SK-N-SH (cell line): ENCODE results near the gene CPSF3. TPM values are rescaled to one million over a fixed set of nuclear protein-coding genes. Genes with fewer than 3 reads are reported as not detected.

Experiments
- CTCF ChIA-PET: fragments of 300-600, 350-600 bp; formaldehyde crosslinking; extraction: SDS; loops from one replicate; lab custom pipeline; 2021; lab: Yijun Ruan, JAX
- POLR2A ChIA-PET: fragments of 350-600 bp; sonication (Branson Sonifier 250); formaldehyde crosslinking; extraction: SDS; loops from one replicate; lab custom pipeline; 2020; ENCODE audit warnings: antibody characterized with exemption, inconsistent platforms; lab: Yijun Ruan, JAX
- DNase-seq: peaks from one replicate; pipeline ENCODE4 v3.0.0; 2012
- H2AFZ ChIP-seq: fragments of 200-600 bp; sonication (generic); 2 replicates; pipeline ENCODE4 v1.8.1; 2016; ENCODE audit warnings: antibody characterized with exemption, mild to moderate bottlenecking, low read depth
- H3F3A ChIP-seq: fragments of 200-600 bp; sonication (generic); replicated peaks from 2 replicates; pipeline ENCODE3; 2016; ENCODE audit warnings: antibody characterized with exemption, mild to moderate bottlenecking; ENCODE audit not compliant: insufficient read depth
- H3K27ac ChIP-seq, 2 experiments: fragments of 200-500 bp in 1 of 2; fragments of 200-600 bp in 1 of 2; sonication (Bioruptor generic) in 1 of 2; sonication (generic), shearing (Covaris generic) in 1 of 2; 2 replicates each; pipeline versions ENCODE4 v1.5.1 to v1.6.1; 2014 to 2016; ENCODE audit warnings: low read depth in 2 of 2, inconsistent platforms in 1 of 2, low read length in 1 of 2, mild to moderate bottlenecking in 1 of 2, mixed read lengths in 1 of 2
- H3K27me3 ChIP-seq: fragments of 200-600 bp; sonication (generic), shearing (Covaris generic); 2 replicates; pipeline ENCODE4 v1.6.1; 2016; ENCODE audit warnings: mixed run types; ENCODE audit not compliant: insufficient read depth
- H3K36me3 ChIP-seq, 2 experiments: fragments of 200-500 bp in 1 of 2; fragments of 200-600 bp in 1 of 2; sonication (Bioruptor generic) in 1 of 2; sonication (generic) in 1 of 2; replicated peaks in 1 of 2; 2 replicates each; pipeline versions ENCODE3 to v1.5.1; 2014 to 2016; ENCODE audit warnings: low read length in 1 of 2, mild to moderate bottlenecking in 1 of 2; ENCODE audit not compliant: insufficient read depth in 2 of 2, control insufficient read depth in 1 of 2
- H3K4me1 ChIP-seq, 2 experiments: fragments of 200-500 bp in 1 of 2; fragments of 200-600 bp in 1 of 2; sonication (Bioruptor generic) in 1 of 2; sonication (generic), shearing (Covaris generic) in 1 of 2; 2 replicates each; pipeline versions ENCODE4 v1.5.1 to v1.6.1; 2014 to 2016; ENCODE audit warnings: low read depth in 1 of 2, low read length in 1 of 2, mixed run types in 1 of 2; ENCODE audit not compliant: insufficient read depth in 2 of 2, control insufficient read depth in 1 of 2
- H3K4me2 ChIP-seq: fragments of 200-600 bp; sonication (generic), shearing (Covaris generic); 2 replicates; pipeline ENCODE4 v1.6.1; 2017; ENCODE audit warnings: mixed run types
- H3K4me3 ChIP-seq, 2 experiments: fragments of 200-500 bp in 1 of 2; fragments of 200-600 bp in 1 of 2; sonication (Bioruptor generic) in 1 of 2; sonication (generic), shearing (Covaris generic) in 1 of 2; 2 replicates each; pipeline versions ENCODE4 v1.5.1 to v1.8.1; 2014 to 2016; ENCODE audit warnings: low read depth in 2 of 2, inconsistent platforms in 1 of 2, low read length in 1 of 2, mild to moderate bottlenecking in 1 of 2, mixed read lengths in 1 of 2, moderate library complexity in 1 of 2
- H3K79me2 ChIP-seq: fragments of 200-600 bp; sonication (generic); 2 replicates; pipeline ENCODE4 v1.8.1; 2017; ENCODE audit warnings: mild to moderate bottlenecking; ENCODE audit not compliant: insufficient read depth
- H3K9ac ChIP-seq: fragments of 200-600 bp; sonication (generic); 2 replicates; pipeline ENCODE4 v1.6.1; 2017; ENCODE audit warnings: mixed run types
- H3K9me2 ChIP-seq: fragments of 200-600 bp; sonication (generic); 2 replicates; pipeline ENCODE4 v1.6.1; 2017; ENCODE audit warnings: mixed run types
- H3K9me3 ChIP-seq: fragments of 200-600 bp; sonication (generic); 2 replicates; pipeline ENCODE4 v1.6.1; 2017; ENCODE audit warnings: mixed run types, mild to moderate bottlenecking, moderate library complexity
- H4K20me1 ChIP-seq: fragments of 200-600 bp; sonication (generic); 2 replicates; pipeline ENCODE4 v1.6.1; 2017; ENCODE audit warnings: mild to moderate bottlenecking, mixed run types; ENCODE audit not compliant: insufficient read depth
- ELF1 ChIP-seq: IDR thresholded peaks from 2 replicates; pipeline ENCODE4 v1.4.0; 2012
- EZH2phosphoT487 ChIP-seq: fragments of 200-600 bp; sonication (generic); IDR thresholded peaks from 2 replicates; pipeline ENCODE4 v1.6.1; 2017; ENCODE audit warnings: low read depth, mixed run types, mild to moderate bottlenecking, antibody characterized with exemption, moderate library complexity, borderline replicate concordance
- GABPA ChIP-seq: IDR thresholded peaks from 2 replicates; pipeline ENCODE4 v1.4.0; 2012; ENCODE audit warnings: low read depth, mild to moderate bottlenecking
- IRF3 ChIP-seq: fragments of 150-350 bp; IDR thresholded peaks from 2 replicates; pipeline ENCODE4 v1.6.1; 2016; ENCODE audit warnings: mild to moderate bottlenecking, low read depth, low read length
- MAX ChIP-seq: IDR thresholded peaks from 2 replicates; pipeline ENCODE4 v1.4.0; 2012; ENCODE audit warnings: low read depth
- MXI1 ChIP-seq: IDR thresholded peaks from 2 replicates; pipeline ENCODE4 v1.6.1; 2012; ENCODE audit warnings: mild to moderate bottlenecking, low read depth, low read length, improper control_type of control experiment
- NFIC ChIP-seq: IDR thresholded peaks from 2 replicates; pipeline ENCODE4 v1.4.0; 2012; ENCODE audit warnings: borderline replicate concordance
- NRF1 ChIP-seq: IDR thresholded peaks from 2 replicates; pipeline ENCODE4 v1.6.1; 2012; ENCODE audit warnings: low read depth, mild to moderate bottlenecking, low read length
- PBX3 ChIP-seq: IDR thresholded peaks from 2 replicates; pipeline ENCODE4; 2012
- POLR2AphosphoS5 ChIP-seq: IDR thresholded peaks from 2 replicates; pipeline ENCODE4 v1.6.1; 2012; ENCODE audit warnings: low read depth, low read length
- RAD21 ChIP-seq: IDR thresholded peaks from 2 replicates; pipeline ENCODE4 v1.6.1; 2012; ENCODE audit warnings: mild to moderate bottlenecking, low read length
- REST ChIP-seq: IDR thresholded peaks from 2 replicates; pipeline ENCODE4 v1.6.1; 2012; ENCODE audit warnings: mild to moderate bottlenecking, low read depth, low read length, moderate library complexity
- RFX5 ChIP-seq: IDR thresholded peaks from 2 replicates; pipeline ENCODE4 v1.6.1; 2012; ENCODE audit warnings: mild to moderate bottlenecking, improper control_type of control experiment, low read length
- RXRA ChIP-seq: IDR thresholded peaks from 2 replicates; pipeline ENCODE4 v1.4.0; 2012; ENCODE audit warnings: low read depth, mild to moderate bottlenecking, borderline replicate concordance
- SIN3A ChIP-seq: IDR thresholded peaks from 2 replicates; pipeline ENCODE4 v1.6.1; 2012; ENCODE audit warnings: low read depth, mild to moderate bottlenecking, low read length, moderate library complexity, borderline replicate concordance
- TAF1 ChIP-seq: IDR thresholded peaks from 2 replicates; pipeline ENCODE4 v1.6.1; 2012; ENCODE audit warnings: low read depth, mild to moderate bottlenecking, low read length, moderate library complexity, borderline replicate concordance
- USF2 ChIP-seq: fragments of 150-350 bp; IDR thresholded peaks from 2 replicates; pipeline ENCODE4 v1.6.1; 2017; ENCODE audit warnings: antibody characterized with exemption, low read length, low read depth, borderline replicate concordance
- WGBS: methylation state at CpG from one replicate; pipeline ENCODE4 v1.1.6; 2017; ENCODE audit warnings: low lambda C conversion rate; 5-methylcytosine and 5-hydroxymethylcytosine counted together
- polyA plus RNA-seq, 3 experiments: library from polyadenylated mRNA; depleted of rRNA; stranded (reverse); fragments of >200 nt; gene quantifications; 2 replicates each; pipeline ENCODE4 v1.2.3, GENCODE V29; 2012

The CPSF3 gene
- polyA plus RNA-seq, 1 of the 3 experiments (the other 2 are of a cell fraction), result 34.2 TPM

GRCh38 chr2:9388950-9389911 is 34.2 kb upstream of the CPSF3 start (continued):
- no peak for TF ChIP-seq REST

- DNase-seq, result no peak
- H3K36me3 ChIP-seq, result peaks cover 69 to 80% of the 10 kb centered on the region in 2 experiments
These were observed 33.2 kb upstream of the CPSF3 start for GRCh38 chr2:9390151-9390850.

More at GRCh38 chr2:9390151-9390850, 33.2 kb upstream of the CPSF3 start:
- peaks cover 2% of the 10 kb centered on the region; the same call in 1 of the 2 replicates for H3K79me2 ChIP-seq
- H3K4me3 ChIP-seq, result no peak overlapping the region
- no peak overlapping the region for H3K4me2 ChIP-seq
- no peaks in the 10 kb centered on the region for H4K20me1 ChIP-seq
- no peaks in the 10 kb centered on the region for H3K27me3 ChIP-seq
- H3K9me3 ChIP-seq, result no peaks in the 10 kb centered on the region
- H3F3A ChIP-seq, result no peaks in the 10 kb centered on the region
- no peak overlapping the region for H3K27ac ChIP-seq
- WGBS, result 96% methylated on average over 7 of the region's 7 CpGs
- no peaks in the 10 kb centered on the region for H3K9me2 ChIP-seq
- H3K9ac ChIP-seq, result no peak overlapping the region
- TF ChIP-seq GABPA, result no peak
- TF ChIP-seq NRF1, result no peak
- no peak for TF ChIP-seq SIN3A
- no peak for TF ChIP-seq EZH2phosphoT487
- no peak for TF ChIP-seq PBX3
- TF ChIP-seq RAD21, result no peak
- no peak for TF ChIP-seq ELF1
- TF ChIP-seq RFX5, result no peak
- no peak for TF ChIP-seq USF2
- no peak for TF ChIP-seq MXI1
- TF ChIP-seq POLR2AphosphoS5, result no peak
- TF ChIP-seq TAF1, result no peak
- TF ChIP-seq NFIC, result no peak
- TF ChIP-seq MAX, result no peak
- no peak for TF ChIP-seq RXRA
- TF ChIP-seq IRF3, result no peak
- H3K4me1 ChIP-seq, result peaks cover 0 to 14% of the 10 kb centered on the region in 2 experiments; a peak in 3 of 4 replicates
- POLR2A ChIA-PET, result no interaction called here
- CTCF ChIA-PET, result interaction anchor here (1.0 kb wide), 1 partner anchor 11 kb away, joined by 4 read pairs; no protein-coding TSS in a partner anchor
- H2AFZ ChIP-seq, result no peak overlapping the region
